ENCODE results near the gene PGA4. TPM values are rescaled to one million over a fixed set of nuclear protein-coding genes. Genes with fewer than 3 reads are reported as not detected.

Gene PGA4
- total and polyA plus RNA-seq, 2 donors (not counting 3 experiments of a cell fraction or from before 2014, with no cell fraction given) = 0.15 TPM; not detected in 1

DNA sequence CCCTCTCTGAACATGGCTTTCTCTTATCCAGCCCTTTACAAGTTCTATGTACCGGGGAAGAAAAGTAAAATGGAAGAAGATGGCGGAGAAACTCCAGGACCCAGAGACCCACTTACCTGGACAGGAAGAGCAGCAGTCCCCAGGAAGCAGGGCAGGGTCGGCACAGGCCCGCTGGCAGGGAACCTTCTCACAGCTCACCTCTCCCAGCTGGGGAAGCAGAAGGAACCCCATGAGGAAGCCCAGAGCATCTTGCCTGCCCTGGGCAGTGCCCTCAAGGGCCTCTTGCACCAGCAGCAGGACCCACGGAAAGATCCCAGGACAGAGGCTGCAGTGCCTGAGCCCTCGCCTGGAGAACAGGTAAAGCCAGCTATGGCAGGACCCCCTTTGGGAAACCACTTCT lies 42.2 kb downstream of the PGA4 start:
- Histone ChIP-seq H3K27ac (ENCODE audit: insufficient read depth, low read depth, low read length) (no peak overlapping the region), H2AFZ (ENCODE audit: low read depth, low read length) (no peak overlapping the region), H3K4me1 (ENCODE audit: control insufficient read depth, extremely low read depth, insufficient read depth, low read length) (no peaks in the 10 kb centered on the region), H4K20me1 (replicated peaks; ENCODE audit: control insufficient read depth, extremely low read depth, insufficient read depth, low read length) (no peaks in the 10 kb centered on the region), H3K4me2 (ENCODE audit: insufficient read depth, low read length) (no peak overlapping the region), H3K9me1 (replicated peaks; ENCODE audit: control insufficient read depth, extremely low read depth, insufficient read depth, low read length) (no peaks in the 10 kb centered on the region), H3K36me3 (ENCODE audit: control insufficient read depth in 2 of 2, extremely low read depth in 1 of 2, insufficient read depth in 2 of 2, low read length in 2 of 2) (no peaks in the 10 kb centered on the region), H3K9me3 (replicated peaks; ENCODE audit: control insufficient read depth, insufficient read depth, low read length) (no peaks in the 10 kb centered on the region), H3K79me2 (ENCODE audit: control insufficient read depth, insufficient read depth, low read length) (no peaks in the 10 kb centered on the region), H3K9ac (replicated peaks; ENCODE audit: extremely low read depth, insufficient read depth, low read length) (no peak overlapping the region), H3K4me3 (replicated peaks in 1 of 3; ENCODE audit: insufficient read depth in 1 of 3, low read depth in 1 of 3, low read length in 3 of 3) (no peak overlapping the region), H3K27me3 (ENCODE audit: control insufficient read depth in 2 of 2, insufficient read depth in 2 of 2, low read length in 2 of 2) (no peaks in the 10 kb centered on the region)
- FAIRE-seq (no peak), DNase-seq (ENCODE audit: low read depth, low spot score) (no peak)
- BruUV-seq (replicated peaks) = no TSS peak
- TF ChIP-seq EZH2 (IDR thresholded peaks at IDR 0.05; ENCODE audit: borderline replicate concordance, low read depth, low read length, severe bottlenecking) = no peak
- no peak for TF ChIP-seq GATA2 (IDR thresholded peaks at IDR 0.05; ENCODE audit: insufficient read depth, insufficient read length, low read depth, low read length)
- no peak for TF ChIP-seq JUN (IDR thresholded peaks at IDR 0.05; ENCODE audit: borderline replicate concordance, insufficient read depth, insufficient read length, low read depth)
- no peak for TF ChIP-seq FOS (IDR thresholded peaks at IDR 0.05; ENCODE audit: borderline replicate concordance, insufficient read depth, low read length)
- no peak for TF ChIP-seq MYC (IDR thresholded peaks at IDR 0.05; ENCODE audit: low read depth, low read length)
- TF ChIP-seq, protein P1, sequence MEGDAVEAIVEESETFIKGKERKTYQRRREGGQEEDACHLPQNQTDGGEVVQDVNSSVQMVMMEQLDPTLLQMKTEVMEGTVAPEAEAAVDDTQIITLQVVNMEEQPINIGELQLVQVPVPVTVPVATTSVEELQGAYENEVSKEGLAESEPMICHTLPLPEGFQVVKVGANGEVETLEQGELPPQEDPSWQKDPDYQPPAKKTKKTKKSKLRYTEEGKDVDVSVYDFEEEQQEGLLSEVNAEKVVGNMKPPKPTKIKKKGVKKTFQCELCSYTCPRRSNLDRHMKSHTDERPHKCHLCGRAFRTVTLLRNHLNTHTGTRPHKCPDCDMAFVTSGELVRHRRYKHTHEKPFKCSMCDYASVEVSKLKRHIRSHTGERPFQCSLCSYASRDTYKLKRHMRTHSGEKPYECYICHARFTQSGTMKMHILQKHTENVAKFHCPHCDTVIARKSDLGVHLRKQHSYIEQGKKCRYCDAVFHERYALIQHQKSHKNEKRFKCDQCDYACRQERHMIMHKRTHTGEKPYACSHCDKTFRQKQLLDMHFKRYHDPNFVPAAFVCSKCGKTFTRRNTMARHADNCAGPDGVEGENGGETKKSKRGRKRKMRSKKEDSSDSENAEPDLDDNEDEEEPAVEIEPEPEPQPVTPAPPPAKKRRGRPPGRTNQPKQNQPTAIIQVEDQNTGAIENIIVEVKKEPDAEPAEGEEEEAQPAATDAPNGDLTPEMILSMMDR (IDR thresholded peaks at IDR 0.05; ENCODE audit: extremely low read depth in 1 of 2, insufficient read depth in 1 of 2, low read depth in 1 of 2, low read length in 2 of 2) = no peak
- no peak for TF ChIP-seq POLR2A (IDR thresholded peaks at IDR 0.05; ENCODE audit: low read depth, low read length)
- TF ChIP-seq, protein P2, sequence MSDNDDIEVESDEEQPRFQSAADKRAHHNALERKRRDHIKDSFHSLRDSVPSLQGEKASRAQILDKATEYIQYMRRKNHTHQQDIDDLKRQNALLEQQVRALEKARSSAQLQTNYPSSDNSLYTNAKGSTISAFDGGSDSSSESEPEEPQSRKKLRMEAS (IDR thresholded peaks at IDR 0.05; ENCODE audit: insufficient read depth, insufficient read length) = no peak
- intact Hi-C loops (cut with micrococcal nuclease) = no loop called here
- dilution Hi-C loops (cut with MboI; ENCODE audit: extremely low pct_ligation_motif_present, low sequenced_read_pairs) = no loop called here
- ChIA-PET POLR2A (no interaction called here), CTCF (interaction anchor here (1.0 to 1.1 kb wide), 2 partner anchors 17 to 121 kb away, joined by 3 to 5 read pairs; no protein-coding TSS in a partner anchor)

All from endothelial cell of umbilical vein (primary cell).